GM21825 (cell line): ENCODE results near the gene DLG1.
"Not testable (repeated sequence)": the region's sequence is repeated elsewhere in the genome, so short reads cannot be mapped to it uniquely, and the experiment has no call there.

ENCODE experiments used
- ATAC-seq: cut with Tn5 transposase; IDR thresholded peaks from one replicate; pipeline ENCODE4 v1.9.1; 2021; ENCODE audit warnings: mild to moderate bottlenecking, moderate library complexity; ENCODE audit not compliant: unreplicated experiment

DLG1 gene

GRCh38 chr3:197216914-197217313, 81.5 kb downstream of the DLG1 start:
- ATAC-seq: no peak

GRCh38 chr3:197216169-197216860, 82.1 kb downstream of the DLG1 start:
- ATAC-seq: no peak

GRCh38 chr3:197212290-197212689, 86.1 kb downstream of the DLG1 start:
- no peak for ATAC-seq

DNA sequence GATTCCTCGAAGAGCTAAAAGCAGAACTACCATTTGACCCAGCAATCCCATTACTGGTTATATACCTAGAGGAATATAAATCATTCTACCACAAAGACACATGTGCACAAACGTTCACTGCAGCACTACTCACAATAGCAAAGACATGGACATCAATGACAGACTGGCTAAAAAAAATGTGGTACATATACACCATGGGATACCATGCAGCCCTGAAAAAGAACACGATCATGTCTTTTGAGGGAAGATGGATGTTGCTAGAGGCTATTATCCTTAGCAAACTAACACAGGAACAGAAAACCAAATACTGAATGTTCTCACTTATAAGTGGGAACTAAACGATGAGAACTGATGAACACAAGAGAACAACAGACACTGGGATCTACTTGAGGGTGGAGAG, 86.7 kb downstream of the DLG1 start:
- ATAC-seq: not testable (repeated sequence)

DNA sequence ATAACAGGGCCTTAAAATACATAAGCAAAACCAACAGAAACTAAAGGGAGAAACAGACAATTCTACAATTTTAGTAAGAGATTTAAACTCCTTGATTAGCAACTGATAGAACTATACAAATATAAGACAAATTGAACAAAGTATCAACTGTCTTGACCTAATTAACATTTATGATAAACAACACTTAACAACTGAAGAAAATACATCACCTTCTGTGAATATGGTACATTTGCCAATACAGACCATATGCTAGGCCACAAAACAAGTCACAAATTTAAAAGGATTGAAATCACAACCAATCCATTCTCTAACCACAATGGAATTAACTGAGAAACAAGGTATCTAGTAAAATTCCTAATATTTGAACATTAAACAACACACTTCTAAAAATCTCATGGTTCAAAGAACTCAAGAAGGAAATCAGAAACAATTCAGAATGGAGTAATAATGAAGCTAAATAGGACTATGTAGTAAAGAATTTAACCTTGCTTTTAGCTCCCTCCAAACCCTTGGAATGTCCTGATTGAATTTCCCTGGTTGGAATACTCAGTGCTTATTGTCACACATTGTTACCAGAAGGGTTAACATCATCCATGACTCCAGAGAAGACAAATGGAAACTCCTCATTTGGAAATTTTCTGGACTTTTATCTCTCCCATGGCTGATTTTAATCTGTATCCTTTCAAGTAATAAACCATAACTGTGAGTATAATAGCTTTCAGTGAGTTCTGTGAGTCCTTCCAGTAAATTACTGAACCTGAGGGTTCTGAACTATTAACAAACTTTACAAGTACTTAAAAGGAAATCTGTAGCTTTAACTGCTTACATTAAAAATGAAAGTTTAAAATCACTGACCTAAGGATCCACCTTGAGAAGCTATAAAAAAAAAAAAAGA, 88.8 kb downstream of the DLG1 start:
- ATAC-seq: no peak

- ATAC-seq: no peak
Measured at GRCh38 chr3:197206913-197207312, 91.5 kb downstream of the DLG1 start.

DNA sequence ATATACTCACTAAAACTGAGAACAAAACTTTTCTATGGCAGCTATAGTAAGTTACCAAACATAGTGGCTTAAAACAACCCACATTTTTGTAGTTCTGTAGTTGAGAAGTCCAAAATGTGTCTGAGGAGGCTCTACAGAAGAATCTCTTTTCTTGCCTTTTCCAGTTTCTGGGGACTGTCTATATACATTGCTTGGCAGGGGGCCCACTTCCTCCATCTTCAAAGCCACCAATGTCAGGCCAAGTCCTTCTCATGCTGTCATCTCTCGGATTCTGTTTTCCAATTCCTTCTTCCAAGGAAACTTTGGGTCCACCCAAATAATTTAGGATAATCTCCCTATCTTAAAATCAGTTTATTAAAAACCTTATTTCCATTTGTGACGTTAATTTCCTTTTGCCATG, 92.7 kb downstream of the DLG1 start:
- no peak for ATAC-seq

DNA sequence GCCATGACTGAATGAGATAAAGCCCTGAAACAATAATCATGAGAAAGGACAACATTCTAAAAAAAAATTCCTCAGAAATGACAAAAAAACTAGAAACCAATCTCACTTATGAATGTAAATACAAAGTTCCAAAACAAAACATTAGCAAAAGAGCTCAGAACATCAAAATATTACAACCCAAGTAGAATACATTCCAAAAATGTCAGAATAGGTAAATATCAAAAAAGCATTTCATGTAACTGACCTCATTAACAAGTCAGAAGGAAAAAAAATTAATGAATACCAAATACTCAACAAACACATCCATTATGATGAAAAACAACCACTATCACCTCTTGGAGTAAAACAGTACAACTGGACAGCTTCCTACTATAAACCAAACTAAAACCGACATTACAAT, 93.1 kb downstream of the DLG1 start:
- no peak for ATAC-seq

DNA sequence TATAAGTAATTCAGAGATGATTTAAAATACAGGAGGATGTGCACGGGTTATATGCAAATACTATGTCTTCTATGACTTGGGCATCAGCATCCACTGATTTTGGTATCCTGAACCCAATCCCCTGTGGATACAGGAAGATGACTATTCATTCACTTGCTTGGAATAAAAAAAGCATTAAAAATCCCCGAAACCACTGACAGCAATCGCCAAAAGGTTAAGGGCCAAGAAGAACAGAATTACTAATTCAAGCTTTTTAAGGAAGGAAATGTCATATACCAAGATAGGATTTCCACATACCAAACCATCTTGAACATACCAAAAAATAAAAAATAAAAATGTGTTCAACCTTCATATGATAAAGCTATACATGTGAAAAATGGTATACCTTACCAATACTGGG, 93.7 kb downstream of the DLG1 start:
- no peak for ATAC-seq

DNA sequence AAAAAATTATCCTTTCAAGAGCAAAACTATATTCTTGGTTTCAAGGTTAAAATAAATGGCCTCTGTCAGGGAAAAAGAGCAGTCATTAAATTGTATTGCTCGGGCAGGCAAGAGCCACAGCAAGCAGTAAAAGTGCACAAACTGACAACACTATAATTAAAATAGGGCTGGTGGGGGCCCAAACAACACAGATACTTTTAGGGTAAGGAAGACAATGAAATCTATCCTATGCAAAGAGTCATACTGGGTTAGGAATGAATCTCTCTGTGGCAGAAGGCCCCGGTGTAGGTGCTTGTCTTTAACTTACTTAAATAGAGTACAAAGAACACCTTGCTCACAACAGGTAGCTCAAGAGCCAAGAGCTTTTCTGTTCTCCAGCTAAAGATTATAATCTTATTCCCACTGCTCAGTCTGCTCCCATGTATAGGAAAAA, 94.7 kb downstream of the DLG1 start:
- ATAC-seq: no peak

GRCh38 chr3:197202694-197203093, 95.7 kb downstream of the DLG1 start:
- ATAC-seq: no peak

DNA sequence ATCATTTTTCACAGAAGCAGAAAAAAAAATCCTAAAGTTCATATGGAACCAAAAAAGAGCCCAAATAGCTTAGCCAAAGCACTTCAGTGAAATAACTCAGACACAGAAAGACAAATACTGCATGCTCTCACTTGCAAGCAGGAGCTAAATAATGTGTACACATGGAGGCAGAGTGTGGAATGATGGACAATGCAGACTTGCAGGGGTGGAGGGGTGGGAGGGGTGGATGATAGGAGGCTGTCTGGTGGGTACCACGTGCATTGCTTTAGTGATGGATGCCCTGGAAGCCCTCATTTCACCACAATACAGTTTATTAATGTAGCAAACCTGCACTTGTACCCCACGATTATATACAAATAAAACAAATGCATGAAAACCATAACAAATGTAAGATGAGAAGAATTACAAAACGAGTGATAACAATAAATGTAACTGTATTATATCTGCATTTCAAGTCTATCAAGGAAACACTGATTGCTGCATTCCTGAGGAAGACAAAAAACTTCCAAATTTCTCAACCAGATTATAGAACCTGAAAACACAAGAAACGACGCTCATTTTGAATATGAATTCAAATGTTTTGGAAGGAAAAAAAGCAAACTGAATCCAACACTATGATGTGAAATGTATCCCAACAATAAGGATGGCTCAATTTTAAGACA, 96.5 kb downstream of the DLG1 start:
- no peak for ATAC-seq

- not testable (repeated sequence) for ATAC-seq
Measured at GRCh38 chr3:197200856-197201255, 97.6 kb downstream of the DLG1 start.

- no peak for ATAC-seq
Measured at GRCh38 chr3:197197334-197197733, 101.1 kb downstream of the DLG1 start.

GRCh38 chr3:197196192-197196591, 102.2 kb downstream of the DLG1 start:
- no peak for ATAC-seq

- ATAC-seq: no peak
Measured at GRCh38 chr3:197195326-197195725, 103.1 kb downstream of the DLG1 start.

- not testable (repeated sequence) for ATAC-seq
Measured at GRCh38 chr3:197193759-197194158, 104.7 kb downstream of the DLG1 start.

- no peak for ATAC-seq
Measured at GRCh38 chr3:197191897-197192296, 106.5 kb downstream of the DLG1 start.

DNA sequence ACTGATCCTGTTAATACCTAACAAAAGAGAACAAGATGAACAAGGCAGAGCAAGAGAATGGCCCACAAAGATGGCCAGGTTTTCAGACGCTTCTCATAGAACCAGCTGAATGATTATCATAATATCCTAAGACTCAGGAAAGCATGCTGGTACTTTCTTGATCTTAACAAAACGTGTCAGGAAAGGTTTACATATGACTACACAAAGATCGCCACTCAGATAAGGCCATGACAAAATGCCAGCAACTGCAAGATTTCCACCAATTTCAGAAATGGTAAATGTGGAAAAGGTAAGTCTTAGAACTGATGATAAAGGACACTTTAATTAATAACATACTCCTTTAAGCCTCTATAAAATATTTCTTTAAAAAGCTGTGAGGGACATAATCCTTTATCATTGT, 108.8 kb downstream of the DLG1 start:
- no peak for ATAC-seq

DNA sequence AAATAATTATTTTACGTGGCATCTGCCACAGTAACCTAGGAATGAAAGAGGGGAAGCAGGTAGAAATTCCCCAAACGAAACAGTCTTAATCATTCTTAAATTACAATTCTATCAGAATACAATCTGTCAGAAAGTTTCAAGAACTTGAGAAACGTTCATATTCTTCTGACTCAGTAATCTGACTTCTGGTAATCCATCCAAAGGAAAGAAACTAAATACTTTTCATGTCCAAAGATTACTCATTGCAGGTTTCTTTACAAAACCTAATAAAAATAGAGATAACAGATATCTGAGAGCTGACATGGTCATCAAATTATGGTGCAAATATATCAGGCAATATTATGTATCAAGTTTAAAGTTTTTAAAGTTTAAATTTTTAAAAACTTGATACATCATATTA, 109.4 kb downstream of the DLG1 start:
- ATAC-seq: no peak

DNA sequence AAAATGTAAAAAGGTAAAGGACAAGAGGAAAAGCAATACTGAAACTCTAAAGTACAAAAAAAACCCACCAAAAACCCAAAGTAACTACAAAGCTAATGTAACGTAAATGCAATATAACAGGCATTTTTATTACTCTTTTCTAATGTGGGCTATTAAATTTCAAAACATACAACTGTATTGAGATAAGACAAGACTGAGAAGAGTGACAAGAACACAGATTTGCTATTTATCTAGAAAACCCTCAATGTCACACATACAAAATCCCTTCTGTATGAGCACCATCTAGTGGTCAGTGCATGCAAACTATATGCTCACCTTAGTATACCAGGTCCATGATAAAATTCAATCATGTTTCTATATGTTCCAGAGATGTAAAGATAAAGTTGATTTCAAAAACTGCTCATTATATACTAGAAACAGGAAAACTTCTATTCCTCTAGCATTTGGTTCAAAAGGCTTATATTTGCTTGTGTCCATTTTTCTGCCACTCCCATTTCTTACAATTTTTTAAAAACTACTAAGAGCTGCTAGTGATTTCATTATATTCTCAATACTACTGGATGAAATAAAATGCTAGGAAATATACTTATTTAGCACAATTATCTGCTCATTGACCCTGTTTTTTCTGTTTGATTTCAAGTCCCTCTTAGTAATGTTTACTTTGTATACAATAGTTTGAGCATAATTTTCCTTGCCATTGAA, 111.4 kb downstream of the DLG1 start:
- ATAC-seq: no peak
